HG02571 (cell line): ENCODE data around the gene OR10H3.
"Not testable (repeated sequence)": the region's sequence is repeated elsewhere in the genome, so short reads cannot be mapped to it uniquely, and the experiment has no call there.

Experiments
- ATAC-seq: cut with Tn5 transposase; IDR thresholded peaks from one replicate; pipeline ENCODE4 v1.9.1; 2021; ENCODE audit warnings: mild to moderate bottlenecking, moderate library complexity; ENCODE audit not compliant: unreplicated experiment

OR10H3 gene

GRCh38 chr19:15776991-15777970 is 39.5 kb downstream of the OR10H3 start:
- no peak for ATAC-seq

DNA sequence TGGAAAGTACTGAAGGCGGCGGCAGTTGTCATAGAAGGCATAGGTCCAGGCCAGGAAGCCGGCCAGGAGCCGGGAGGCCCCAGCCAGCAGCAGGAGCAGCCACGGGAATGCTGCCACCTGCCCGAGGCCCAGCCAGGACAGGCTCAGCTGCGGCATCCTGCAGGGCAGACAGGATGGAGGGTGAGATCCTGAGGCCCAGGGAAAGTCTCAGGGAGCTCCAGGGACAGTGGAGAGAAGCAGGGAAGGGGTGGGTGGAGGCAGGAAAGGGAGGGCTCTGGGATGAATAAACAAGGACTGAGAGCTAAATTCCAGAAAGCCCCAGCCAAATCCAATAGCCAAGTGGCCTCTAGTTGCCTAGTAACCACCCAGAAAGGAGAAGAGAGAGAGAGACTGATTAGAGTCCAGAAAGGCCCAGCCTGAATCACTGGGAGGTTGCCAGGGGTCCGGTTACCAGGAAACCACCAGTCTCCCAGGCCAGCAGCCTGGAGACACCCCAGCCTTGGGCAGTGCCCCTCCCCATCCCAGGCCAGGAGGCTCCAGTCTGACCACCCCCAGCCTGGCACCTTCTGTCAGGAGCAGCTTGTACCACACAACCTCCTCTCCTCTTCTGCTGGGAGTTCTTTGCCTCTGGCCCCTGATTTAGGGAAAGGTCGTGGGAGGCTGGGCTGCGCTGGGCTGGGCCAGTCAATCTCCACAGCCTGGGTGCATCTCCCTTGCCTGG is 42.1 kb downstream of the OR10H3 start:
- no peak for ATAC-seq

- ATAC-seq, result no peak
Observed at GRCh38 chr19:15780610-15781418, 43.0 kb downstream of the OR10H3 start.

DNA sequence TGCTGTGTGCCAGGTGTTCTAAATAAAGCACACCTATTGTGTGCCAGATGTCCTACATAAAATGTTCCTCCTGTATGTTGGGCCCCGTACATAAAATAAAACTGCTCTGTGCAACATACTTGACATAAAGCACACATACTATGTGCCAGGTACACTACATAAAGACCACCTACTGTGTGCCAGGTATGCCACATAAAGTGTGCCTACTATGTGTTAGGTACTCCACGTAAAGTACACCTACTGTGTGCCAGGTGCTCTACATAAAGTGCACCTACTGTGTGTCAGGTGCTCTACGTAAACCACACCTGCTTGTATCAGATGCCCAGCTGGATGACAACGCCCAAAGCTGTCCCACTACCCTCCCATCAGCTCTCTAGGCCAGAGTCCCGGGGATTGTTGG is 43.9 kb downstream of the OR10H3 start:
- ATAC-seq, result no peak

DNA sequence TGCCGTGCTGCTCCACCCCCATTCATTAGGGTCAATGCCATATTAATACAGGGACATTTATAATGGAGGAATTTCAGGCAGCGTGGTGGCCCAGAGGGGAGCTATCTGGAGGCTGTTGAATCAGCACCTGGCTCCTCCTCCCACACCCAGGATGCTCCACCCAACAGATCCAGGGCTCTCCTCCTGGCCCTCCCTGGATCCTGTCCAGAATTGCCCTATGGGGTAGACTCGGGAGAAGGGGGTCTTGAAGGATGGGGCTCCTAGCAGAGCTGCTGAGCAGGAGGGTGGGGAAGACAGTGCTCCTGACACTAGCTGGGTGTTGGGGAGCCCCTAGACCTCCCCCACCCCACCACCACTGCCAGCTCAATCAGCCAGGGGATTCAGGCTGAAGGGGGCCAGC is 44.4 kb downstream of the OR10H3 start:
- ATAC-seq, result no peak

DNA sequence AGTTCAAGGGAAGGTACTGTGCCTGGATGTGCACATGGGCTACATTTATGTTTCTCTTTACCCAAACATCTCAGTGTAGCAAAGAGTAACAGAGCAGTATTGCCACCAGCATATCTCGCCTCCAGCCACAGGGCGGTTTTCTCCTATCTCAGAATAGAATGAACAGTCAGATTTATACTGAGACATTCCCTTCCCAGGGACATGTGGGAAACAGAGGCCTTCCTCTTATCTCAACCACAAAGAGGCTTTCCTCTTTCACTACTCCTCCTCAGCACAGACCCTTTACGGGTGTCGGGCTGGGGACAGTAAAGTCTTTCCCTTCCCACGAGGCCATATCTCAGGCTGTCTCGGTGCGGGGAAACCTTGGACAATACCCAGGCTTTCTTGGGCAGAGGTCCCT is 45.1 kb downstream of the OR10H3 start:
- not testable (repeated sequence) for ATAC-seq

DNA sequence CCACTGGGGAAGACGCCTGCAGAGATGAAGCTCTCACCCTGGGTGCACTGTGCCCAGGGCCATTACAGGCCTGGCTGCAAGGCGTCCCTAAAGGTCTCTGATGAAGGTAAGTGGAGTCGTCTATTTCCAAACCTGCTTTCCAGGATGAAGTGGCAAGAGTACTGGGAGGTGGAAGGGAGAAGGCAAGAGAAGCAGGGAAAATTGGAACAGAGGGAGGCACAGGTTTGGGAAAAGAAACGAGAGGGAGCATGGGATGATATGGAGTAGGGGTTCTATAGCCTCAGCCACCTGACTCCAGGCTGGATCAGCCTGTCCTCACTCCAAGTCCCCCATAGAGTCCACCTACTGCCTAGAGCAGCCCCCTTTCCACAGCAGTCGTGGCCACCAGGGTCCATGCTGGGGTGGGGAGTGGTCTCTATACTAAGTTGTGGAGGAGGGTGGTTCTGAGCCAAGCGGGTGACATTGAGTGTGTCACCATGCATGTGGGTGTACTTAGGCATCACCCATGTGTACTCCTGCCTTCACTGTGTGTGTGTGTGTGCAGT is 49.9 kb downstream of the OR10H3 start, which contains the start of gene OR10H5:
OR10H5 (plus strand) TSS at position 51 of the 545 bp plus-strand sequence. CDS start 6,388 bp downstream, outside the sequence.
- ATAC-seq, result no peak

DNA sequence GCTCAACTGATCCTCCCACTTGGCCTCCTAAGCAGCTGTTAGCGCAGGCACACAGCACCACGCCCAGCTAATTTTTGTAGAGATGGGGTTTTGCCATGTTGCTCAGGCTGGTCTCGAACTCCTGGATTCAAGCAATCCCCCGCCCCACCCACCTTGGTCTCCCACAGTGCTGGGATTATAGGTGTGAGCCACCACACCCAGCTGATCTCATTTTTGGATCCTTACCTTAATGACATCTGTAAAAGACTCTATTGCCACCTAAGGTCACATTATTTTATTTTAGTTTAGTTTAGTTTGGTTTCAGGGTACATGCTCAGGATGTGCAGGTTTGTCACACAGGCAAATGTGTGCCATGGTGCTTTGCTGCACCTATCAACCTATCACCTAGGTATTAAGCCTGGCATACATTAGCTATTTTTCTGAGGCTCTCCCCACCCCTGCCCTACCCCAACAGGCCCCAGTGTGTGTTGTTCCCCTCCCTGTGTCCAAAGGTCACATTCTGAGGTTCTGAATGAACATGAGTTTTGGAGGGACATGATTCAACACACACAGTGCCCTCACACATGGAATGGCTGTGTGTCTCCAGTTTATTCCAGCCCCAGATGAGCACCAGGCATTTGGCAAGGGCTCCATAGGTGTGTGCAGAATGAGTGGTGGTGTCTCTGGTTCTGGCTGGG is 50.9 kb downstream of the OR10H3 start:
- ATAC-seq, result no peak

GRCh38 chr19:15790096-15790495 is 52.3 kb downstream of the OR10H3 start:
- ATAC-seq, result no peak
